ENCODE measurements around the gene LSM14B.

GRCh38 chr20:62156592-62157386 lies 34.5 kb downstream of the LSM14B start:
- TF ChIP-seq CTCF (conservative IDR thresholded peaks at IDR 0.05) (peak; percentile 68), EZH2 (IDR thresholded peaks at IDR 0.05; ENCODE audit: low read depth) (no peak)
